ENCODE results near the gene ANKRD6. TPM values are rescaled to one million over a fixed set of nuclear protein-coding genes. Genes with fewer than 3 reads are reported as not detected.

Gene ANKRD6
- total RNA-seq, 1 experiment from 2014 or later = 22.1 TPM

DNA sequence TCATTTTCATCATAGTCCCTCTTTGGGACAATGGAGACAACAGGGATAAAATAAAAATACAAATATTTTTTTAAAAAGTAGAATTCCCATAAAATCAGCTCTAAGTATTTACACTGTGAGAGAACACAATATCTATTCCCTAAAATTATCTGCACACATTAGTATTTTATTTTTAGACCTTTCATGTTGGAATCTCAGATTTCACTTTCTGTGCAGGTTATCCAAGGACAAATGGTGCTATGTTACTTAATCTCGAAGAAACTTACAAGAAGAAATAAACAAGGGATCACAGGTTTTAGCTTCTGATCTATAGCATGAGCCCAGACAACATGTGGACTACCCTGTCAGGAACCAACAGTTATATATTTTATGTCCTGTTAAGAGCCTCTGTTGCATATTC is 228.6 kb downstream of the ANKRD6 start:
- no peak for DNase-seq (ENCODE audit: low spot score)
- in situ Hi-C loops (cut with HindIII; ENCODE audit: low sequenced_read_pairs) = no loop called here

DNA sequence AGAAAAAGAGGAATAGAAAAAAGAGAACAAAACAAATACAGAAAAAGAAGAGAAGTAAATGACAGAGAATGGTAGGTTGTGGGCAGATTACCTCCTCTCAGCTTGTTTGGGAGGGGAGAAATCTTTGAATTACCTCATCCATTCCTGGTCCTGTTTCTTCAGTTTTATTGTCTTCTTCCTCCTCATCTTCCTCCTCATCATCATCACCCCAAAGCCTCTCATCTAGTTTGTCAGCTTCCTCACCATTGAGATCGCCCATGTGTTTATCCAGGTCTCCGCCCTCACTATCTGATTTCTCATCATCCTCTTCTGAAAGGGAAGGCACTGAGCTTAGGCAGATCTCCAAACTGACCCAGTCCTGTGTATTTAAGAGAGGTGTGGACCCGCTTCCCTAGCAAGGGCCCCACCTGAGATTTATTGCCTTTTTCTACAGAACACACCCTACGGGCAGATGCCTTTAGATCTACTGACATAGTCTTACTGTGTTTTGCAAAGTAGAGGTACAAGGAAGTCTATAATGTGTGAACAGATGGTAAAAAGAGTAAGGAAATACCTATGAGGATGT is 229.8 kb downstream of the ANKRD6 start:
- in situ Hi-C loops (cut with HindIII; ENCODE audit: low sequenced_read_pairs) = no loop called here
- DNase-seq (ENCODE audit: low spot score) = no peak

DNA sequence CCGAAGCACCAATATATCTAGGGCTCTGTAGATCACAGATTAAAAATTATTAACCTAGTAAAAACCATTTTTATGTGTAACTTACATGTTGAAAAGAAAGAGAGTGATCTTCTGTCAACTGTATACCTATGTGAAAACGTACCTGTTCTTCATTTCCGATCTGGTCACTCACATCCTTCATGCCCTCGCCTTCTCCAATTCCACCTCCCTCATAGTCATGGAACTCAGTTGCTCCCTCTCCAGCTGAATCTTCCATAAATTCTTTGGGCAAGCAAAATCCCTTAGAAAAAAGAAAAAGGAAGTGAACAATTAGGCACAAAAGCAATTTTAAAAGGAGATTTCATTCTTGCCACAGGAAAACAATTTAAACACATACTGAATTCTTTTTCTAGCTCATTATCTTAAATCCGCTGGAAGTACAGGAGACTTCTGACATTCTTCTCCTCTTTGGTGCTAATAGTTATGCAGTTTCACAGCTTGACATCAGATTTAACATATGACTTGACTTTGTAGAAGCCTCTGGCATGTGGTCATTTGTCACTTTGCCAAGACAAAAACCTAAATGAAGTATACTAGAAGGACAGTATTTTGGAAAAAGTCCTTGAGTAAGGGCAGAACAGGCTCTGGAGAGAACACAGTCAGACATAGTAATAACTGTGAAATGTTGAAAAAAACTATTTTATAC is 235.1 kb downstream of the ANKRD6 start:
- peak; percentile 12 for DNase-seq (ENCODE audit: low spot score)
- in situ Hi-C loops (cut with HindIII; ENCODE audit: low sequenced_read_pairs) = no loop called here

DNA sequence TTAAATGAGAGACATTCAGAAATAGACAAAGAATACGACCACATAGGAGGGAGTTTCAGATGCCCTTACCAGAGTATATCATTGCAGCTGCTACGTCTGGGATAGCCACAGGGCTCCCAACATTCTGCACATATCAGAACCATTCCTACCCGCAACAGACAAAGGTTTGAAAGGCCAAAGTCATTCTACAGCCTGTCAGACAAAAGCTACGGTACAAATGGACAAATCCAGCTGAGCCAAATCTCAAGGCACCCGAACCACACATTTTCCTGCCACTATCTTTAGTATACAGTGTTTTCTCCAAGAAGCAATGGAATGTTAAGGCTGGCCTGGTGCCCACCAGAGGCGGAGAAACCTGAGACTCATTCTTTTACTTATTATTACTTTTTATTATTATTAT is 236.1 kb downstream of the ANKRD6 start:
- in situ Hi-C loops (cut with HindIII; ENCODE audit: low sequenced_read_pairs) = no loop called here
- DNase-seq (ENCODE audit: low spot score) = no peak

DNA sequence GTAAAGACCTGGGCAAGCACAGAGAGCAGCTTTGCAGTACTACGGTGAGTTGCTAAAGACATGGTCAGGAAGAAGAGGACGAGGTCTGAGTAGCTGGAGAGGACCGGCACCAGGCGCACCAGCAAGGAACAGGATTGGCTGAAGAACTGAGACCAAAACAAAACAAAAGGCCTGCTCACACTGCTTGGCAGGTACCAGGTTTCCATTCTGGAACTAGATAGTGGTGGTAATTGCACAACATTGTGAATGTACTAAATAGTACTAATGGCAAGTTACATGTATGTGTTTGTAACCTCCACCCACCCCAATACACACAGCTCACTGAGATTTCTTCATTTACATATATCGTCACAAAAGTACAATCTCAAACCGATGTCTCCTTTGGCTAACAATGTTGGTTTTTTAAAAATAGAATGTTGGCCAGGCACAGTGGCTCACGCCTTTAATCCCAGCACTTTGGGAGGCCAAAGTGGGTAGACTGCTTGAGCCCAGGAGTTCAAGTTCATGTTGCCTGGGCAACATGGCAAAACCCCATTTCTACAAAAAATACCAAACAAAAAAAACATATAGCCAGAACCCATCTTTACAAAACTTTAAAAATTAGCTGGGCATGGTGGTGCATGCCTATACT is 238.1 kb downstream of the ANKRD6 start:
- in situ Hi-C loops (cut with HindIII; ENCODE audit: low sequenced_read_pairs) = no loop called here
- DNase-seq (ENCODE audit: low spot score) = no peak

GRCh38 chr6:89675949-89676748 is 243.2 kb downstream of the ANKRD6 start:
- DNase-seq (ENCODE audit: low spot score) = peak; percentile 62
- in situ Hi-C loops (cut with HindIII; ENCODE audit: low sequenced_read_pairs) = no loop called here

- DNase-seq (ENCODE audit: low spot score) = no peak
- in situ Hi-C loops (cut with HindIII; ENCODE audit: low sequenced_read_pairs) = no loop called here
Measured at GRCh38 chr6:89678531-89678930, 245.6 kb downstream of the ANKRD6 start.

- no peak for DNase-seq (ENCODE audit: low spot score)
- in situ Hi-C loops (cut with HindIII; ENCODE audit: low sequenced_read_pairs) = no loop called here
Measured at GRCh38 chr6:89679215-89680120, 246.5 kb downstream of the ANKRD6 start.

DNA sequence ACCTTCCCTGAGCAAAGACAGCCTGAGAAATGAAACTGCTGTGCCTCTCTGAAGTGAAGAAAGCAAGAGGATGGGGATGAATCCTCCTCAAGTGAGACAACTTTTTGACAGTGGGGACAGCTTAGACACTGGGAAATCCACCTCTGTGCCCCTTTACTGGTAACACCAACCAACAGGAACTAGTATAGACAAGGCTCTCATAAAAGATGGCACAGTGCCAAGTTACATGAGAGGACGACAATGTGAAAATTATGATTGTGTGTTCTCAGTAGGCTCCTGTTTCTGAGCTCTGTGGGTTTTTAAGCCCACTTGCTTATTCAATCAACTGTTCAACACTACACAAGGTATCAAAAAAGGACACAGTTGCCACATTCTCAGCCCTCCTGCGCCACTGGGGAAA is 247.2 kb downstream of the ANKRD6 start:
- DNase-seq (ENCODE audit: low spot score) = peak; percentile 13
- in situ Hi-C loops (cut with HindIII; ENCODE audit: low sequenced_read_pairs) = no loop called here

GRCh38 chr6:89680551-89680950 is 247.6 kb downstream of the ANKRD6 start:
- in situ Hi-C loops (cut with HindIII; ENCODE audit: low sequenced_read_pairs) = no loop called here
- peak; percentile 32 for DNase-seq (ENCODE audit: low spot score)

- in situ Hi-C loops (cut with HindIII; ENCODE audit: low sequenced_read_pairs) = no loop called here
- DNase-seq (ENCODE audit: low spot score) = no peak
Measured at GRCh38 chr6:89681983-89682564, 249.1 kb downstream of the ANKRD6 start.

DNA sequence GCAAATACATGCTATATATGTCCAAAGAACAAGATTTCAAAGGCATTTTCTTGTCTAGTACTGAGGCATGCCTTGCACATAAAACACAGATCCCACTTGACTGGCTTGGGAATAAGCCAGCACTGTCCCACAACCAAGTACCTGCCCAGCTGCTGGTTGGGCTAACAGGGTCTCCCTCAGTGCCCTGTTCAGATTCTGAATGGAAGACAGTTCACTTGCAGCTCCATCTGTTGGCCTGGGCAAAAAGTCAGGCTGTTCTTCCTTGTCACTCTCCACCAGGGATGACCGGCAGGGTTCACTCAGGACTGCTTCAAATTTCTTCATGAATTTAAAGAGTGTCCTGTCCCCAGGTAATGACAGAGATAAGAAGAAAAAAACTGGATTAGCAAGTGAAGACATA is 250.0 kb downstream of the ANKRD6 start:
- in situ Hi-C loops (cut with HindIII; ENCODE audit: low sequenced_read_pairs) = no loop called here
- DNase-seq (ENCODE audit: low spot score) = no peak

Other genes with a start within 250 kb of the ANKRD6 start
- not detected in 2 replicates for gene GABRR1, start 215.8 kb upstream of the ANKRD6 start, total RNA-seq (2014; rRNA removed; shearing (Covaris generic))
- not detected in 2 replicates for gene GABRR2, start 117.9 kb upstream of the ANKRD6 start, total RNA-seq (2014; rRNA removed; shearing (Covaris generic))
- 43.8 and 60.2 TPM in 2 replicates for gene UBE2J1, start 80.4 kb upstream of the ANKRD6 start, total RNA-seq (2014; rRNA removed; shearing (Covaris generic))
- gene RRAGD, start 20.9 kb upstream of the ANKRD6 start, total RNA-seq (2014; rRNA removed; shearing (Covaris generic)) = 11.3 and 18.4 TPM in 2 replicates
- 17.0 and 19.9 TPM in 2 replicates for gene LYRM2, start 205.6 kb downstream of the ANKRD6 start, total RNA-seq (2014; rRNA removed; shearing (Covaris generic))